Measurements from ENCODE around the gene ARMH4. TPM values are rescaled to one million over a fixed set of nuclear protein-coding genes. Genes with fewer than 3 reads are reported as not detected.

The ARMH4 gene, protein sequence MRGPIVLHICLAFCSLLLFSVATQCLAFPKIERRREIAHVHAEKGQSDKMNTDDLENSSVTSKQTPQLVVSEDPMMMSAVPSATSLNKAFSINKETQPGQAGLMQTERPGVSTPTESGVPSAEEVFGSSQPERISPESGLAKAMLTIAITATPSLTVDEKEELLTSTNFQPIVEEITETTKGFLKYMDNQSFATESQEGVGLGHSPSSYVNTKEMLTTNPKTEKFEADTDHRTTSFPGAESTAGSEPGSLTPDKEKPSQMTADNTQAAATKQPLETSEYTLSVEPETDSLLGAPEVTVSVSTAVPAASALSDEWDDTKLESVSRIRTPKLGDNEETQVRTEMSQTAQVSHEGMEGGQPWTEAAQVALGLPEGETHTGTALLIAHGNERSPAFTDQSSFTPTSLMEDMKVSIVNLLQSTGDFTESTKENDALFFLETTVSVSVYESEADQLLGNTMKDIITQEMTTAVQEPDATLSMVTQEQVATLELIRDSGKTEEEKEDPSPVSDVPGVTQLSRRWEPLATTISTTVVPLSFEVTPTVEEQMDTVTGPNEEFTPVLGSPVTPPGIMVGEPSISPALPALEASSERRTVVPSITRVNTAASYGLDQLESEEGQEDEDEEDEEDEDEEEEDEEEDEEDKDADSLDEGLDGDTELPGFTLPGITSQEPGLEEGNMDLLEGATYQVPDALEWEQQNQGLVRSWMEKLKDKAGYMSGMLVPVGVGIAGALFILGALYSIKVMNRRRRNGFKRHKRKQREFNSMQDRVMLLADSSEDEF
- 131 TPM for total RNA-seq

GRCh38 chr14:58152014-58152857 lies at the start of gene ARMH4:
ARMH4 (minus strand) TSS chr14:58152213; CDS start chr14:58139358, 12,855 bp downstream.

DNA sequence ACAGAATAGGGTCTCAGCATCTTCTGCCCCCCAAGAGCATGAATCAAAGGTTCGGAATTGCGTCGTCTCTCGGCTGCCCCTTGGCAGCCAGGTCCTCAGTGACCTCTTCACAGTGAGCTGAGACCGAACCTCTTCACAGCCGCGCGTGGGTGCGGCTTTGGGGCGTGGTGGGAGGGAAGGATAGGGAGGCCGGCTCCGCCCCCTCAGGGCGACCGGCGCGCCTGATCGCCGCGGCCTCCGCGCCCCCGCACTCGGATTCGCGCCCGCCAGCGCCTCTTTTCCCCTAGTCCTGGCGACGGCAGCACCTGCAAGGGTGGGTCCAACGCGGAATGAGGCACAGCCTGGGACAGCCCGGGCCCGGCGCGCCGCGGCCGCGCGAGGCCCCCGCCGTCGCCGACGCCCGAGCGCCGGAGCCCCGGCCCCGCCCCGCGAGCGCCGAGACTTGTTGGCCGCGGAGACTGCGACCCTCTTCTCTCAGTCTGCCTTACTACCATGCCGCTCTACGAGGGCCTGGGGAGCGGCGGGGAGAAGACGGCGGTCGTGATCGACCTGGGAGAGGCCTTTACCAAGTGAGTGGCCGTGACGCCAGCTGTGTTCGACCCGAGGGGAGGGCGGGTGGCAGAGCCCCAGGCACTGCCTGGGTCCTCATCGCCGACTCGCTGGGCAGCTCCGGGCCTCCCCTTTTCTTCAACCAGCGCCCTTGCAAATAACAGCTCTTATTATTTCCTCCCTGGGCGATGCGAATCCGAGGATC lies 47.9 kb upstream of the ARMH4 start, which contains the start of gene ACTR10:
ACTR10 (plus strand) TSS at position 424 of the 754 bp plus-strand sequence; CDS start at position 493, 69 bp downstream.

Small RNAs within 50 kb of the gene (small RNA-seq; reads per million reads assigned to genes)
- not detected for gene RN7SL598P (ENCODE audit: low replicate concordance)

Other genes starting within 250 kb of the ARMH4 start
- gene ACTR10, start 47.9 kb upstream of the ARMH4 start, total RNA-seq = 109 TPM
- 71.7 TPM for gene PSMA3, start 92.6 kb upstream of the ARMH4 start, total RNA-seq
- 77.9 TPM for gene ARID4A, start 146.3 kb upstream of the ARMH4 start, total RNA-seq
- gene TOMM20L, start 243.7 kb upstream of the ARMH4 start, total RNA-seq = not detected